CD8-positive, alpha-beta memory T cell (primary cell): Measurements from ENCODE around the gene HSPA4. TPM values are rescaled to one million over a fixed set of nuclear protein-coding genes. Genes with fewer than 3 reads are reported as not detected.

Source experiments
- CTCF ChIA-PET: fragments of 350-600 bp; sonication (Branson Sonifier 250); formaldehyde crosslinking; loops from one replicate; lab custom pipeline; 2021; ENCODE audit warnings: antibody characterized with exemption; lab: Charles Lee
- POLR2A ChIA-PET: fragments of 350-600 bp; sonication (Branson Sonifier 250); formaldehyde crosslinking; loops from one replicate; lab custom pipeline; 2021; ENCODE audit warnings: antibody characterized with exemption; lab: Charles Lee
- DNase-seq, 5 donors: peaks; one replicate each; pipeline versions ENCODE4 v3.0.0 to v3.0.0-alpha.2; 2020 to 2022; ENCODE audit warnings: mixed read lengths in 1 of 5
- H3K27ac ChIP-seq: one replicate; pipeline ENCODE4 v1.7.0; 2013; ENCODE audit warnings: low read depth, mild to moderate bottlenecking, low read length, moderate library complexity
- H3K27me3 ChIP-seq: 2 replicates; pipeline ENCODE4 v1.7.0; 2013; ENCODE audit warnings: low read length, mild to moderate bottlenecking; ENCODE audit not compliant: insufficient read depth, poor library complexity, severe bottlenecking
- H3K36me3 ChIP-seq: 2 replicates; pipeline ENCODE4 v1.7.0; 2013; ENCODE audit warnings: mild to moderate bottlenecking, low read length, moderate library complexity; ENCODE audit not compliant: insufficient read depth
- H3K4me1 ChIP-seq: 2 replicates; pipeline ENCODE4 v1.7.0; 2013; ENCODE audit warnings: mild to moderate bottlenecking, low read length, moderate library complexity; ENCODE audit not compliant: insufficient read depth
- H3K4me3 ChIP-seq: 2 replicates; pipeline ENCODE4 v1.7.0; 2013; ENCODE audit warnings: mild to moderate bottlenecking, low read length
- H3K9me3 ChIP-seq: 2 replicates; pipeline ENCODE4 v1.7.0; 2013; ENCODE audit warnings: mild to moderate bottlenecking, low read length
- H3K27ac Mint-ChIP-seq, 8 donors: one replicate each; pipeline ENCODE4 v1.8.0; 2020 to 2021; ENCODE audit warnings: mixed read lengths in 8 of 8, mild to moderate bottlenecking in 6 of 8, inconsistent platforms in 3 of 8, moderate library complexity in 3 of 8
- H3K27me3 Mint-ChIP-seq, 2 donors: one replicate each; pipeline ENCODE4 v1.8.0; 2020 to 2021; ENCODE audit warnings: mixed read lengths in 2 of 2, mild to moderate bottlenecking in 1 of 2, moderate library complexity in 1 of 2
- H3K36me3 Mint-ChIP-seq, 3 donors: one replicate each; pipeline ENCODE4 v1.8.0; 2020 to 2021; ENCODE audit warnings: mixed read lengths in 3 of 3, inconsistent platforms in 1 of 3, mild to moderate bottlenecking in 1 of 3
- H3K4me1 Mint-ChIP-seq, 3 donors: one replicate each; pipeline ENCODE4 v1.8.0; 2020 to 2021; ENCODE audit warnings: mixed read lengths in 3 of 3, inconsistent platforms in 1 of 3, mild to moderate bottlenecking in 1 of 3
- H3K4me3 Mint-ChIP-seq, 7 donors: one replicate each; pipeline ENCODE4 v1.8.0; 2020 to 2021; ENCODE audit warnings: mixed read lengths in 7 of 7, mild to moderate bottlenecking in 6 of 7, moderate library complexity in 4 of 7, inconsistent platforms in 2 of 7
- H3K9me3 Mint-ChIP-seq, 5 donors: one replicate each; pipeline ENCODE4 v1.8.0; 2020 to 2022; ENCODE audit warnings: mixed read lengths in 5 of 5, mild to moderate bottlenecking in 3 of 5, moderate library complexity in 2 of 5, inconsistent platforms in 1 of 5
- polyA plus RNA-seq: library from polyadenylated mRNA; unstranded; fragments of 300-500 nt; fragmentation: Illumina TruSeq; gene quantifications from one replicate; pipeline ENCODE4 v1.2.3, GENCODE V29; 2021
- total RNA-seq, 2 experiments: library from RNA; stranded (reverse); gene quantifications; one replicate each; pipeline ENCODE4 v1.2.3, GENCODE V29; 2021

The HSPA4 gene
- total and polyA plus RNA-seq, 3 experiments from 2014 or later, result 39.8 to 244 (median 236) TPM

GRCh38 chr5:133147411-133147810 is 95.6 kb downstream of the HSPA4 start:
- Mint-ChIP-seq H3K9me3 (peaks cover 0 to 2% (median 0%) of the 10 kb centered on the region in 5 donors), H3K27me3 (peaks cover 3 to 8% of the 10 kb centered on the region in 2 donors), H3K4me3 (no peak overlapping the region), H3K27ac (no peak overlapping the region), H3K36me3 (peaks cover 0 to 2% (median 0%) of the 10 kb centered on the region in 3 donors), H3K4me1 (peaks cover 4 to 15% (median 13%) of the 10 kb centered on the region in 3 donors)
- Histone ChIP-seq H3K9me3 (no peaks in the 10 kb centered on the region), H3K27me3 (no peaks in the 10 kb centered on the region), H3K36me3 (no peaks in the 10 kb centered on the region), H3K4me3 (no peak overlapping the region), H3K27ac (no peak overlapping the region), H3K4me1 (peaks cover 9% of the 10 kb centered on the region)
- POLR2A ChIA-PET, result no interaction called here
- CTCF ChIA-PET, result interaction anchor here (1.3 kb wide), 1 partner anchor 168 kb away, joined by 3 read pairs; no protein-coding TSS in a partner anchor
- DNase-seq, result no peak

GRCh38 chr5:133147815-133148567 is 96.2 kb downstream of the HSPA4 start:
- Histone ChIP-seq H3K27ac (no peak overlapping the region), H3K4me1 (peaks cover 9% of the 10 kb centered on the region), H3K27me3 (no peaks in the 10 kb centered on the region), H3K36me3 (no peaks in the 10 kb centered on the region), H3K4me3 (no peak overlapping the region), H3K9me3 (no peaks in the 10 kb centered on the region)
- Mint-ChIP-seq H3K9me3 (peaks cover 0 to 2% (median 0%) of the 10 kb centered on the region in 5 donors), H3K27me3 (peaks cover 3 to 8% of the 10 kb centered on the region in 2 donors), H3K27ac (no peak overlapping the region), H3K4me1 (peaks cover 4 to 15% (median 13%) of the 10 kb centered on the region in 3 donors), H3K36me3 (peaks cover 0 to 2% (median 0%) of the 10 kb centered on the region in 3 donors), H3K4me3 (no peak overlapping the region)
- POLR2A ChIA-PET, result no interaction called here
- no peak for DNase-seq
- CTCF ChIA-PET, result interaction anchor here (1.3 kb wide), 1 partner anchor 167 kb away, joined by 3 read pairs; no protein-coding TSS in a partner anchor

- Mint-ChIP-seq H3K36me3 (no peaks in the 10 kb centered on the region), H3K4me3 (no peak overlapping the region), H3K9me3 (no peaks in the 10 kb centered on the region), H3K27ac (no peak overlapping the region), H3K4me1 (peaks cover 4 to 15% (median 13%) of the 10 kb centered on the region in 3 donors), H3K27me3 (peaks cover 0 to 3% of the 10 kb centered on the region in 2 donors)
- Histone ChIP-seq H3K4me1 (peaks cover 9% of the 10 kb centered on the region), H3K9me3 (no peaks in the 10 kb centered on the region), H3K27ac (no peak overlapping the region), H3K4me3 (no peak overlapping the region), H3K36me3 (no peaks in the 10 kb centered on the region), H3K27me3 (no peaks in the 10 kb centered on the region)
- DNase-seq, result no peak
- CTCF ChIA-PET, result no interaction called here
- POLR2A ChIA-PET, result no interaction called here
Observed at GRCh38 chr5:133149345-133149744, 97.5 kb downstream of the HSPA4 start.

- Histone ChIP-seq H3K4me3 (no peak overlapping the region), H3K27ac (no peak overlapping the region), H3K36me3 (no peaks in the 10 kb centered on the region), H3K4me1 (peaks cover 9% of the 10 kb centered on the region), H3K9me3 (no peaks in the 10 kb centered on the region), H3K27me3 (no peaks in the 10 kb centered on the region)
- ChIA-PET POLR2A (no interaction called here), CTCF (interaction anchor here (1.0 to 1.5 kb wide), 2 partner anchors 9 to 13 kb away, joined by 3 read pairs; no protein-coding TSS in a partner anchor)
- no peak for DNase-seq
- no peaks in the 10 kb centered on the region for H3K36me3 Mint-ChIP-seq
- no peaks in the 10 kb centered on the region for H3K9me3 Mint-ChIP-seq
- no peak overlapping the region for H3K27ac Mint-ChIP-seq
- no peak overlapping the region for H3K4me3 Mint-ChIP-seq
- H3K4me1 Mint-ChIP-seq, result peaks cover 4 to 15% (median 13%) of the 10 kb centered on the region in 3 donors
- H3K27me3 Mint-ChIP-seq, result no peaks in the 10 kb centered on the region
Observed at GRCh38 chr5:133150909-133151544, 99.2 kb downstream of the HSPA4 start.

GRCh38 chr5:133154274-133155075 is 102.7 kb downstream of the HSPA4 start:
- Histone ChIP-seq H3K9me3 (no peaks in the 10 kb centered on the region), H3K27me3 (no peaks in the 10 kb centered on the region), H3K4me1 (no peaks in the 10 kb centered on the region), H3K4me3 (no peak overlapping the region), H3K36me3 (no peaks in the 10 kb centered on the region), H3K27ac (no peak overlapping the region)
- Mint-ChIP-seq H3K27me3 (peaks cover 0 to 3% of the 10 kb centered on the region in 2 donors), H3K9me3 (no peaks in the 10 kb centered on the region), H3K4me3 (no peak overlapping the region), H3K27ac (no peak overlapping the region), H3K36me3 (no peaks in the 10 kb centered on the region), H3K4me1 (no peaks in the 10 kb centered on the region)
- ChIA-PET CTCF (no interaction called here), POLR2A (no interaction called here)
- DNase-seq, result no peak

- no peak for DNase-seq
- H3K27me3 ChIP-seq, result no peaks in the 10 kb centered on the region
- no peak overlapping the region for H3K27ac ChIP-seq
- Mint-ChIP-seq H3K4me1 (peaks cover 0 to 5% (median 0%) of the 10 kb centered on the region in 3 donors), H3K36me3 (no peaks in the 10 kb centered on the region), H3K4me3 (no peak overlapping the region), H3K9me3 (no peaks in the 10 kb centered on the region), H3K27ac (no peak overlapping the region), H3K27me3 (peaks cover 0 to 3% of the 10 kb centered on the region in 2 donors)
- H3K36me3 ChIP-seq, result no peaks in the 10 kb centered on the region
- H3K9me3 ChIP-seq, result no peaks in the 10 kb centered on the region
- POLR2A ChIA-PET, result no interaction called here
- peaks cover 4% of the 10 kb centered on the region for H3K4me1 ChIP-seq
- no peak overlapping the region for H3K4me3 ChIP-seq
- CTCF ChIA-PET, result no interaction called here
Observed at GRCh38 chr5:133155326-133155969, 103.6 kb downstream of the HSPA4 start.
